ENCODE data around the gene BCAR1. TPM values are rescaled to one million over a fixed set of nuclear protein-coding genes. Genes with fewer than 3 reads are reported as not detected.

Gene BCAR1, protein sequence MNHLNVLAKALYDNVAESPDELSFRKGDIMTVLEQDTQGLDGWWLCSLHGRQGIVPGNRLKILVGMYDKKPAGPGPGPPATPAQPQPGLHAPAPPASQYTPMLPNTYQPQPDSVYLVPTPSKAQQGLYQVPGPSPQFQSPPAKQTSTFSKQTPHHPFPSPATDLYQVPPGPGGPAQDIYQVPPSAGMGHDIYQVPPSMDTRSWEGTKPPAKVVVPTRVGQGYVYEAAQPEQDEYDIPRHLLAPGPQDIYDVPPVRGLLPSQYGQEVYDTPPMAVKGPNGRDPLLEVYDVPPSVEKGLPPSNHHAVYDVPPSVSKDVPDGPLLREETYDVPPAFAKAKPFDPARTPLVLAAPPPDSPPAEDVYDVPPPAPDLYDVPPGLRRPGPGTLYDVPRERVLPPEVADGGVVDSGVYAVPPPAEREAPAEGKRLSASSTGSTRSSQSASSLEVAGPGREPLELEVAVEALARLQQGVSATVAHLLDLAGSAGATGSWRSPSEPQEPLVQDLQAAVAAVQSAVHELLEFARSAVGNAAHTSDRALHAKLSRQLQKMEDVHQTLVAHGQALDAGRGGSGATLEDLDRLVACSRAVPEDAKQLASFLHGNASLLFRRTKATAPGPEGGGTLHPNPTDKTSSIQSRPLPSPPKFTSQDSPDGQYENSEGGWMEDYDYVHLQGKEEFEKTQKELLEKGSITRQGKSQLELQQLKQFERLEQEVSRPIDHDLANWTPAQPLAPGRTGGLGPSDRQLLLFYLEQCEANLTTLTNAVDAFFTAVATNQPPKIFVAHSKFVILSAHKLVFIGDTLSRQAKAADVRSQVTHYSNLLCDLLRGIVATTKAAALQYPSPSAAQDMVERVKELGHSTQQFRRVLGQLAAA
- 33.4 TPM for total RNA-seq
- polyA plus RNA-seq (ENCODE audit: insufficient read depth in 1 of 8, insufficient read length in 8 of 8, low replicate concordance in 1 of 8) = 10 to 100 TPM; 39.7 to 67.4 (median 56.9) TPM
- long read RNA-seq, donor 1, partial matches to known transcripts = 0 of 8 reads
- long read RNA-seq, donor 1, other reads (novel, unspliced or antisense) = 0 of 8 reads
- long read RNA-seq, donor 2, partial matches to known transcripts = 0 of 1 reads
- long read RNA-seq, donor 2, other reads (novel, unspliced or antisense) = 0 of 1 reads
- long read RNA-seq, donor 3, full-length matches to known transcripts = 20 of 32 reads
- long read RNA-seq, donor 3, partial matches to known transcripts = 12 of 32 reads
- long read RNA-seq, donor 3, other reads (novel, unspliced or antisense) = 0 of 32 reads
- long read RNA-seq, donor 4, transcript BCAR1-212 (3 exons, 2,692 nt) = major isoform, 12 of 58 reads
- long read RNA-seq, donor 4, partial matches to known transcripts = 43 of 58 reads
- long read RNA-seq, donor 4, other reads (novel, unspliced or antisense) = 0 of 58 reads
- long read RNA-seq, donor 5, full-length matches to known transcripts = 29 of 62 reads
- long read RNA-seq, donor 5, partial matches to known transcripts = 33 of 62 reads
- long read RNA-seq, donor 5, other reads (novel, unspliced or antisense) = 0 of 62 reads
- long read RNA-seq, donor 6, full-length matches to known transcripts = 18 of 50 reads
- long read RNA-seq, donor 6, partial matches to known transcripts = 32 of 50 reads
- long read RNA-seq, donor 6, other reads (novel, unspliced or antisense) = 0 of 50 reads
- long read RNA-seq, donor 7, full-length matches to known transcripts = 11 of 23 reads
- long read RNA-seq, donor 7, partial matches to known transcripts = 12 of 23 reads
- long read RNA-seq, donor 7, other reads (novel, unspliced or antisense) = 0 of 23 reads
- long read RNA-seq, donor 8, partial matches to known transcripts = 34 of 39 reads
- long read RNA-seq, donor 8, other reads (novel, unspliced or antisense) = 0 of 39 reads
- long read RNA-seq, donor 9, transcript BCAR1-207 (7 exons, 3,192 nt) = minor isoform, 6 of 40 reads
- long read RNA-seq, donor 9, transcript BCAR1-212 (3 exons, 2,692 nt) = major isoform, 9 of 40 reads
- long read RNA-seq, donor 9, partial matches to known transcripts = 22 of 40 reads
- long read RNA-seq, donor 9, other reads (novel, unspliced or antisense) = 0 of 40 reads
- long read RNA-seq, donor 10, transcript BCAR1-212 (3 exons, 2,692 nt) = major isoform, 6 of 47 reads
- long read RNA-seq, donor 10, transcript BCAR1-209 (1 exons, 1,340 nt) = minor isoform, 5 of 47 reads
- long read RNA-seq, donor 10, partial matches to known transcripts = 34 of 47 reads
- long read RNA-seq, donor 10, other reads (novel, unspliced or antisense) = 0 of 47 reads
- long read RNA-seq, donor 11, transcript BCAR1-212 (3 exons, 2,692 nt) = major isoform, 6 of 28 reads
- long read RNA-seq, donor 11, partial matches to known transcripts = 15 of 28 reads
- long read RNA-seq, donor 11, other reads (novel, unspliced or antisense) = 0 of 28 reads

DNA sequence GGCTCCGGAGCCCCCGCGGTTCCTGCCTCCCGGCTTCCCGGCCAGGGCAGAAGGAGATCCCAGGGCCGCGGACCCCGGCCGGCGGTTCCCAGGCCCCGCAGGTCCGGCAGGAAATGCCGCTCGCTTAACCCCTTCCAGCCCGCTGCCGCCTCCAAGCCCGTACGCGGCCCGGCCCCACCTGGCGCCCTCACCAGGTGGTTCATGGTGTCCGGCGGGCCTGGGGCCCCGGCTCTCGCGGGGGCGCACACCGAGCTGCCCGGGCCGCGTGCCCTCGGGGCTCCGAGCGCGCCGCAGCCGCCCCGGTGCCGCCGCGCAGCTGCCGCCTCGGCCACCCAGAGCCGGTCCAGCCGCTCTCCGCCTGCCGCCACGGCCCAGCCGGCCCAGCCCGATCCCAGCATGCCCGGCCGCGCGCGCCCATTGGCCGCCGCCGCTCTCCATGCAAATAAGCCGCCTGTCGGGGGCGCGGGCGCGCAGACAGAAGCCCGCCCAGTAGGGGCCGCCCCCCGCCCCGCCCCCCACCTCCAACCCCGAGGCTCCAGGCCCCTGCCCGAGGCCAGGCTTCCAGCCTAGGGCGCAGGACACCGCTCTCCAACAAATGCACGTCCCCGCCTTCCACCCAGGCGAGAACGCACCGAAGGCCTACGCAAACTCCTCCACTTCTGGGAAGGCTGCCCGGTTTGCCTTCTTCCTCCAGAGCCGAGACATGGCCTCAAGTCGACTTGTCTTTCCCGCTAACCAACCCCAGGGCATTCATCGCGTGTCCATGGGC, at the start of gene BCAR1:
BCAR1 (minus strand) TSS at position 345 of the 769 bp plus-strand sequence; CDS start at position 203, 142 bp downstream.
- peak; percentile 96 for DNase-seq
- Histone ChIP-seq H3K4me1 (ENCODE audit: control insufficient read depth, insufficient read depth, low read length) (peaks cover 90% of the 10 kb centered on the region), H3K27me3 (ENCODE audit: control insufficient read depth, insufficient read depth, low read length) (peaks cover 9% of the 10 kb centered on the region)

DNA sequence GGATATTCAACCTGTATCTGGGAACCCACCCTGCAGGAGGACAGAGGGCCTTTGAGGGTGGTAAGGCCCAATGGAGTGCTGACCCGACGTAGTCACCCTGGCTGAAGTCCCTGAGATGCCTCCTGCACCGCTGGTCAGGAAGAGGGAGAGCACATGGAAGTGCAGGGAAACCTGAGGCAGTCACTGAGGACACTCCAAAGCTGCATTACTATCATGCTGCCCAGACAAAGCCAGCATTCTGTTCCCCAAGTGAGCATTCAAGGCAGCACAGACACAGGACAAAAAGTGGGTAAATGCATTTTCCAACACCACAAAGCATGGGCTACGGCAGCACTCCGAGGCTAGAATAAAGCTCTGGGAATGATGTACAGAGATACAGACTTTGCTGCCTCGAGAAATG, 46.8 kb upstream of the BCAR1 start:
- DNase-seq = no peak
- WGBS (ENCODE audit: insufficient coverage) = 89% methylated on average over 5 of the region's 6 CpGs
- peaks cover 48% of the 10 kb centered on the region for H3K36me3 ChIP-seq (ENCODE audit: control insufficient read depth, insufficient read depth, low read length)
- peaks cover 19% of the 10 kb centered on the region for H3K4me1 ChIP-seq (ENCODE audit: control insufficient read depth, insufficient read depth, low read length)
- H3K27me3 ChIP-seq (ENCODE audit: control insufficient read depth, insufficient read depth, low read length) = no peaks in the 10 kb centered on the region
- no peaks in the 10 kb centered on the region for H3K9me3 ChIP-seq (replicated peaks; ENCODE audit: control insufficient read depth, low read depth, low read length)
- no peak overlapping the region for H3K27ac ChIP-seq (ENCODE audit: low read length)
- no peak overlapping the region for H3K4me3 ChIP-seq (ENCODE audit: low read length)

More for the DNA sequence above, at the start of gene BCAR1:
- WGBS (ENCODE audit: insufficient coverage) = under 1% methylated on average over 55 of the region's 84 CpGs
- Histone ChIP-seq H3K4me3 (ENCODE audit: low read length) (peak within 1 kb of the TSS; percentile 70), H3K27ac (ENCODE audit: low read length) (peak within 1 kb of the TSS; percentile 90), H3K36me3 (ENCODE audit: control insufficient read depth, insufficient read depth, low read length) (peaks cover 4% of the 10 kb centered on the region), H3K9me3 (replicated peaks; ENCODE audit: control insufficient read depth, low read depth, low read length) (no peaks in the 10 kb centered on the region)

DNA sequence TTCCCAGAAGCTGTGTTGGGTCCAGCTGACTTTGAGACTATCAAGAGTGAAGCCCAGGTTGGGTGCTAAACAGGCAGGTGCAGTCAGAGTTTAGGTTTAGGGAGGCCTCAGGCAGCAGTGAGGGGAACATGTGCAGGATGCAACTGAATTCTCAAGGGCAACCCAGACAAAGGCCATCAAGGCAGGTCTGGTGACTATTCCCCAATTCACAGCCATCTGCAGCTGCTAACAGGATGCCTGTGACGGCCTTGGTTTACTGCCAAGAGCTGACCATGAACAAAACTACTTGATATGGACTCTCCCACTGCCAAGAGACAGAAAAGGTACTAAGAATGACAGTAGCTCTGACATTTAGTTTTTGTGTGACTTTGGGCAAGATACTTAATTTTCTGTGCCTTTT, 45.2 kb upstream of the BCAR1 start:
- DNase-seq = peak; percentile 82
- peaks cover 58% of the 10 kb centered on the region for H3K36me3 ChIP-seq (ENCODE audit: control insufficient read depth, insufficient read depth, low read length)
- peaks cover 19% of the 10 kb centered on the region for H3K4me1 ChIP-seq (ENCODE audit: control insufficient read depth, insufficient read depth, low read length)
- H3K9me3 ChIP-seq (replicated peaks; ENCODE audit: control insufficient read depth, low read depth, low read length) = no peaks in the 10 kb centered on the region
- H3K4me3 ChIP-seq (ENCODE audit: low read length) = no peak overlapping the region
- peak overlapping the region; percentile 75 for H3K27ac ChIP-seq (ENCODE audit: low read length)
- no peaks in the 10 kb centered on the region for H3K27me3 ChIP-seq (ENCODE audit: control insufficient read depth, insufficient read depth, low read length)
- no CpG with 5 or more reads among the region's 1 CpG for WGBS (ENCODE audit: insufficient coverage)

DNA sequence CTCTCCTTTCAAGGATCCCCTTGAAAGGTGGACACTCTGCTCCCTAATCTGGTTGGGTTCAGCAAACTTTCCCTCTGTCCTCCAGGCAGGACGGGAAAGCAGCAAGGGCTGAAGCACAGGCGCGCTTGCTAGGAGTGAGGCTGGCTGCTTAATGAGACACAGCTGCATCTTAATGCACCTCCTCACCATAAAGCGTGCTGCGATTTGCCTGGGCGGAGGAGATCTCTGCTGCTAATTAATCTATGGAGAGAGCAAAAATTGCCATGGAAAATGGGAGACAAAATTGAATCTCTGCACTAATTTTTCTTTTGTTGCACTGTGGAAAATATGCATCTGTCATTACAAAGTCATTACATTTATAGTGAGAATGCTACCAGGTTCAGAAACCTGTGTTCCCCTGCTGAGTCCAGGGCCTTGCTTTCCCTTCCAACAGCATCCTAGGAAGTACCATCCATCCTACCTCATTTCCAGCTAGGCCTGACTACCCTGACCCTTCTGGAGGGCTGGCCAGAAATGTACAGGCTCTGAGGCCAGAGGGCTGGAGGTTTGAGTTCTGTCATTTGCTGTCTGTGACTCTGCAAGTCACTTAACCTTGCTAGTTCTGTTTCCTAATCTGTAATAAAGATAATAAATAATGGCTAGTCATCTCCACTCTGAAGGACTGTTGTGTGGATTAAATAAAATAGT, 43.5 kb upstream of the BCAR1 start:
- Histone ChIP-seq H3K9me3 (replicated peaks; ENCODE audit: control insufficient read depth, low read depth, low read length) (no peaks in the 10 kb centered on the region), H3K4me1 (ENCODE audit: control insufficient read depth, insufficient read depth, low read length) (peaks cover 19% of the 10 kb centered on the region), H3K27me3 (ENCODE audit: control insufficient read depth, insufficient read depth, low read length) (no peaks in the 10 kb centered on the region), H3K4me3 (ENCODE audit: low read length) (no peak overlapping the region), H3K36me3 (ENCODE audit: control insufficient read depth, insufficient read depth, low read length) (peaks cover 57% of the 10 kb centered on the region), H3K27ac (ENCODE audit: low read length) (no peak overlapping the region)
- no CpG with 5 or more reads among the region's 6 CpGs for WGBS (ENCODE audit: insufficient coverage)
- DNase-seq = no peak

DNA sequence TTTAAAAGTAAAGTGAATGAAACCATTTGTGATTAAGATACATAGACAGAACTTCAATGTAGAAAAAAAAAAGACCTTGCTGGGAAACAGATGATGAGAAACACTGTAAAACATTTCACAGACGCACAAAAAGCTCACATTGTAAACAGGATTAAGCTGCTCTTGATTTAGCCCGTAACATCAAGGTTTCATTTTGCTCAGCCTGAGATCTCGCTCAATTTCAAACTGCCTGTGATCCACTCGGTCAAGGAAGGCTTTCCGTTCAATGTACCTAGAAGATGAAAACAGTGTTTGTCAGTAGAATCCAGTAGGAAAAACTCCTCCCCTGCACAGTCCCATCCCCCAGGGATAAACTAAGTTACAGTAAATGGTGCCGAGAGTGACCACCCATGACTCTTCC, 42.3 kb upstream of the BCAR1 start:
- H3K4me1 ChIP-seq (ENCODE audit: control insufficient read depth, insufficient read depth, low read length) = peaks cover 20% of the 10 kb centered on the region
- H3K4me3 ChIP-seq (ENCODE audit: low read length) = no peak overlapping the region
- H3K36me3 ChIP-seq (ENCODE audit: control insufficient read depth, insufficient read depth, low read length) = peaks cover 51% of the 10 kb centered on the region
- H3K27ac ChIP-seq (ENCODE audit: low read length) = no peak overlapping the region
- no peak for DNase-seq
- no peaks in the 10 kb centered on the region for H3K9me3 ChIP-seq (replicated peaks; ENCODE audit: control insufficient read depth, low read depth, low read length)
- WGBS (ENCODE audit: insufficient coverage) = 67% methylated on average over 1 of the region's 6 CpGs
- H3K27me3 ChIP-seq (ENCODE audit: control insufficient read depth, insufficient read depth, low read length) = no peaks in the 10 kb centered on the region

DNA sequence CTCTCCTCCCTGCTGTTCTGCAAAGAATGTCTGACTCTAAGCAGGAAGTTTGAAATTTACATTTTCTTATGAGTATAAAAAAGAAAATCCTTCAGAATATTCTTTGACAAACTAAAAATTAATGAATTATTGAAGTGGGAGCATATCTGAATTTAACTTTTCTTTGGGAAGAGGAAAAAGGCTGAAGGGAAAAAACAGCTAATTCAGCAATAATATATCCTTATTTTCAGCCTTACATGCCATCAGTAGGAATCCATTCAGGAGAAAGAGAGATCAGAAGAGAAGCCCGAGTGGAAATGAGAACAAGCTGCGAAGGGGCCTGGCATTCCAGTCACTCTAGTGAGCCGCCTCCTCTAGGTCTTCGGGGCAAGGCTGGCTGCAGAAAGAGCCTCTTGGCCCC, 41.7 kb upstream of the BCAR1 start:
- Histone ChIP-seq H3K4me3 (ENCODE audit: low read length) (no peak overlapping the region), H3K4me1 (ENCODE audit: control insufficient read depth, insufficient read depth, low read length) (peaks cover 22% of the 10 kb centered on the region), H3K36me3 (ENCODE audit: control insufficient read depth, insufficient read depth, low read length) (peaks cover 47% of the 10 kb centered on the region), H3K9me3 (replicated peaks; ENCODE audit: control insufficient read depth, low read depth, low read length) (no peaks in the 10 kb centered on the region), H3K27ac (ENCODE audit: low read length) (no peak overlapping the region), H3K27me3 (ENCODE audit: control insufficient read depth, insufficient read depth, low read length) (no peaks in the 10 kb centered on the region)
- DNase-seq = no peak
- WGBS (ENCODE audit: insufficient coverage) = 75% methylated on average over 4 of the region's 4 CpGs

DNA sequence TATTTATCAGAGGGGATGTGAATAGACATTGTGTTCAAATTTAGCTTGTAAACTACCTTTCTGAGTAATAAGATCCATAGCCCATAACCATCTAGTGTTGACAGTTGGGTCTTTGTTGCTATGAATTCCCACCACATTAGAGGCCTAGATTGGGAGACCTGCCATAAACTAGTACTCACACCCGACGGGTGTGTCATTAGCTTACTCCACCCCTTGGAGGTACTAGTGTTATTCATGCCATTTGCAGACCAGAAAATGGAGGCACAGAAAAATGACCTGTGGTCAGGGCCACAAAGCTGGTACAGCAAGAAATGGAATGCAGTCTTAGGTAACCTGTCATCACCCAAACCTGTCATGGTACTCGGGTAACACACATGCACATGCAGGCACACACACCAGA, 41.3 kb upstream of the BCAR1 start:
- WGBS (ENCODE audit: insufficient coverage) = 73% methylated on average over 2 of the region's 3 CpGs
- Histone ChIP-seq H3K27ac (ENCODE audit: low read length) (no peak overlapping the region), H3K4me1 (ENCODE audit: control insufficient read depth, insufficient read depth, low read length) (peaks cover 27% of the 10 kb centered on the region), H3K36me3 (ENCODE audit: control insufficient read depth, insufficient read depth, low read length) (peaks cover 47% of the 10 kb centered on the region), H3K9me3 (replicated peaks; ENCODE audit: control insufficient read depth, low read depth, low read length) (no peaks in the 10 kb centered on the region), H3K27me3 (ENCODE audit: control insufficient read depth, insufficient read depth, low read length) (no peaks in the 10 kb centered on the region), H3K4me3 (ENCODE audit: low read length) (no peak overlapping the region)
- DNase-seq = no peak

DNA sequence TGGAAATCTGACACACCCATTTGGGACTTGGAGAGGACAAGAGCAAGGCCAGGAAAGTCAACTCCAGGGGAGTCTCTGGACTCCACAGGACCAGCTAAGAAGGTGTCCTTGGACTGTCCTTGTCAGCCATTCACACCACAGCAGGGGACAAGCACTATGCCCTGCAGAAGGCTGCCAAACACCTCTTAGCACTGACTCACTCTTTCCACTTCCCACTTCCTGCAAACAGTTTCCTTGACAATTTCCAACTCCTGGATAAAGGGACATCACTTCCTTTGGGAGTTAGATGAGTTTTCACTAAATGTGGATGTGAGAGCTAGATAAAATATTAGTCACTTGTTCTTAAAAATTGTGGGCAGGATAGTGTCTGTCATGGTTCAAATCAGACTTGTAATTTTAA, 37.8 kb upstream of the BCAR1 start:
- H3K9me3 ChIP-seq (replicated peaks; ENCODE audit: control insufficient read depth, low read depth, low read length) = no peaks in the 10 kb centered on the region
- DNase-seq = peak; percentile 65
- H3K27ac ChIP-seq (ENCODE audit: low read length) = peak overlapping the region; percentile 59
- peaks cover 37% of the 10 kb centered on the region for H3K36me3 ChIP-seq (ENCODE audit: control insufficient read depth, insufficient read depth, low read length)
- no peak overlapping the region for H3K4me3 ChIP-seq (ENCODE audit: low read length)
- H3K27me3 ChIP-seq (ENCODE audit: control insufficient read depth, insufficient read depth, low read length) = no peaks in the 10 kb centered on the region
- H3K4me1 ChIP-seq (ENCODE audit: control insufficient read depth, insufficient read depth, low read length) = peaks cover 11% of the 10 kb centered on the region

All from muscle of leg (tissue), 16 donors.